HepG2 (cell line): ENCODE measurements around the gene PNKD.

Experiments
- CTCF ChIP-seq: sonication (generic); formaldehyde crosslinking; IDR thresholded peaks from 2 replicates; pipeline ENCODE4 v1.5.0; 2020; ENCODE audit warnings: mild to moderate bottlenecking, missing genetic modification reagents, moderate library complexity
- ELF1 ChIP-seq: sonication (generic); formaldehyde crosslinking; IDR thresholded peaks from 2 replicates; pipeline ENCODE4 v1.4.0; 2020; ENCODE audit warnings: missing genetic modification reagents
- HIC2 ChIP-seq: sonication (generic); formaldehyde crosslinking; IDR thresholded peaks from 2 replicates; pipeline ENCODE4 v1.9.0; 2022; ENCODE audit warnings: low read depth, missing genetic modification reagents
- TCF7 ChIP-seq: sonication (generic); IDR thresholded peaks from 2 replicates; pipeline ENCODE4 v1.6.1; 2016; ENCODE audit warnings: antibody characterized with exemption, low read depth
- ZNF232 ChIP-seq: sonication (generic); formaldehyde crosslinking; IDR thresholded peaks from 2 replicates; pipeline ENCODE4 v1.4.0; 2020; ENCODE audit warnings: missing genetic modification reagents, borderline replicate concordance
- ZNF496 ChIP-seq: sonication (generic); formaldehyde crosslinking; IDR thresholded peaks from 2 replicates; pipeline ENCODE4 v1.8.1; 2023; ENCODE audit warnings: mild to moderate bottlenecking, moderate library complexity, missing genetic modification reagents; ENCODE audit not compliant: insufficient replicate concordance

GRCh38 chr2:218285604-218286003 lies 15.3 kb downstream of the PNKD start:
- TF ChIP-seq ZNF496 (no peak), HIC2 (CRISPR knock-in tag) (no peak), CTCF (CRISPR knock-in tag) (no peak), TCF7 (no peak), ELF1 (CRISPR knock-in tag) (no peak), ZNF232 (CRISPR knock-in tag) (no peak)
